HG03442 (cell line): ENCODE data around the gene KIF6.
"Not testable (repeated sequence)": the region's sequence is repeated elsewhere in the genome, so short reads cannot be mapped to it uniquely, and the experiment has no call there.

Experiments
- ATAC-seq: cut with Tn5 transposase; IDR thresholded peaks from one replicate; pipeline ENCODE4 v1.9.1; 2021; ENCODE audit warnings: mild to moderate bottlenecking, moderate library complexity; ENCODE audit not compliant: unreplicated experiment

KIF6 gene

DNA sequence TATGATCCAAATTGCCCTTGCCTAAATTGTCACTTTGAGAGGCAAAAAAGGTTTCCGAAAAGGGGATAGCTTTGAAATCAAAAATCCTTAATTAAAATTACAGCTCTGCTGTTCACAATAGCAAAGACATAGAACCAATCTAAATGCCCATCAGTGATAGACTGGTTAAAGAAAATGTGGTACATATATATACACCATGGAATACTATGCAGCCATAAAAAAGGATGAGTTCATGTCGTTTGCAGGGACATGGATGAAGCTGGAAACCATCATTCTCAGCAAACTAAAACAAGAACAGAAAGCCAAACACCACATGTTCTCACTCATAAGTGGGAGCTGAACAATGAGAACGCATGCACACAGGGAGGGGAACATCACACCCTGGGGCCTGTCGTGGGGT, 1.9 kb downstream of the KIF6 start:
- not testable (repeated sequence) for ATAC-seq

DNA sequence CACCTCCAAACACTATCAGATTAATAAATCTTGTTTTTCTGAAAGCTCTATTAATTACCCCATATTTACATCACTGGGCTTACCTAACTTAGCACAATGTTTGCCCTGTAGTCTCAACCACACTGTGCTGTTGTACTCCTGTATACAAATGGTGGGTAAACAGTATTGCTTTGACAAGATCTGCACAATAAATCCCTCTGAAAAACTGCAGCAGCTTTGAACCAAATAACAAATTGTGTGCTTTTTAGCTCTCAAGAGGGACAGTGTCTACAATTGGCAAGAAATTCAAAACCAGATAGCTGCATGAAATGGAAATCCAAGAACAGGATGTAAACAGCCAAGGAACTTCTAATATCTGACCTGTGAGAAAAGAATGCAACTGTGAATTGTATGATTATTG, 10.4 kb downstream of the KIF6 start:
- no peak for ATAC-seq

DNA sequence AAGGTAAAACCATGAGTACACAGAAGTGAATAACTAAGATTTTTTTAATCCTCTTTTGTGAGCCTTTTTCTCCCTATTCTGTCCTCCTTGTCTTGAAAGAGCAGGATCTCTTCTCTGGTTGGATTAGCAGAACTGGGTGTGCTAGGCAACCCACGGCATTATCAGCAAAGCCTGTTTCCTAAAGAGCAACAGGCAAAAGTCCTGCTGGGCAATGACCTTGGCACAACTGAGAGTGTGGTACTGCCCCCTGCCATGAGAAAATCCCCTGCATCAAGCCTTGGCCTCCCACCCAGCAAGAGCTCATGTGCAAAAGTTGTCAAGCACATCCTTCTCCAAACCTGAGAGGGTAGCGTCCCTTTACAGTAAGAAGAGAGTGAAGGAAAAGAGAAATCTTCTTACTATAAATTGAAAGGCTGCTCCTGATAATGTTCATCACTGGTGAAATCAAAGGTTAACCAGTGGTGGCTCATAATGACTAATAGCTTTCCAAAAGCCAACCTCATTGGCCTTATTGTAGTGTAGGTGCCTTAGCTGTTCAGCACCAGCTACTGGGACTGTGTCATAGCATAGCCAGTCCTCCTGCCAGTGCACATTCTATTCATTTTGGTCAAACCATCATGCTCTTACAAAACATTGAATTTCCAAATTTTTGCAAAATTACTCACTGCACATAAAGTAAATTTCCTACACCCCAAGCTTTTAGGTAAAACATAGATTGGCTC, 17.1 kb downstream of the KIF6 start:
- no peak for ATAC-seq

DNA sequence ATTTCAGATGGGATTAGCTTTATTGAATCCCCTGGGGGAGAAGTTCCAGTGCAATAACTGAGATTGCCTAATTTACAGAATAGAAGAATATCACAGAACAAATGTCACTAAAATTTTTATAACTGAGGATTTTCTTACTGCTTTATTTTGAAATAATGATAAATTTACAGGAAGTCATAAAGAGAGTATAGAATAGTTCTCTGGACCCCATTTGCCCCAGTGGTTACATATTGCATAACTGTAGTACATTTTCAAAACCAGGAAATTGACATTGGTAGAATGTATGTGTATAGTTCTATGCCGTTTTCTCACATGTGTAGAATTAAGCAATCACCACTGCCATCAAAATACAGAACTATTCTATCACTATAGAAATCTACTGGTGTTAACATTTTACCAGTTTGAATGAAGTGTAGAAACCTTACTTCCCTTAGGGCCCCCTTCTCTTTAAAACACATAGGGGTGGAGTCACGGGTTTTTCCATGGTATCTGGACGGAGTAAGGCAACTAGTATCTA, 18.3 kb downstream of the KIF6 start:
- ATAC-seq = no peak

DNA sequence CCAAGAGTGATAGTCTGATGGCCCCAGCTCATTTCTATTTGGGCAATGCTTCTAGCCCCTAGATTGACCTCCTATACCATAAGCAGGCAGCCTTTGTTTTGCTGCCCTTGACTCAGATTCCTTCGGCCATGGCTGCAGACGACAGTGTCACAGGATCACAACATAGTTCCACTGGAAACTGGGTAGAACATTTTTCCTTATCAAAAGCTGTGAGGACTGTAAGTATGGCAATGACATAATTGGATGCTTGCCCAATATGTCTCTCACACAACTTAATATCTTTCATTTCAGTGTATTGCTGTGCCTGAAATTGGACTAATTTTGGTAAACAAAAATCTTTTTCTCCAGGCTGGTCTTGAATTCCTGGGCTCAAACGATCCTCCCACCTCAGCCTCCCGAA, 22.9 kb downstream of the KIF6 start:
- no peak for ATAC-seq

DNA sequence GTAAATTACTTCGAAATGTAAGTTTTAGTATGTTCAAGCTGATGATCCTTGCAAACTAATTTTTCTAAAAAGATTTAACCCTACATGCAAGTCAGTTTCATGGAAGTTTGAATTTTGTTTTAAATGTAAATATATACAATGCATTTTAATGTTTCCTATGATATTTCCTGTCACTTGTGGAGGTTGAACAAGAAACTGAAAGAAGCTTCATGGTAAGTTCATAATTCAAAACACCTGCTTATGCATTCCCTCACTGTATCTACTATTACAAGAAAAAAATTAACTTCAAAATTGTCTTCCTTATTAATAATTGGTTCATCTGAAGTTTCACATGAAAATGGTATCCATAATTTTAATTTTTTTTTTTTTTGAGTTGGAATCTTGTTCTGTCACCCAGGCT, 24.8 kb downstream of the KIF6 start:
- ATAC-seq = no peak

DNA sequence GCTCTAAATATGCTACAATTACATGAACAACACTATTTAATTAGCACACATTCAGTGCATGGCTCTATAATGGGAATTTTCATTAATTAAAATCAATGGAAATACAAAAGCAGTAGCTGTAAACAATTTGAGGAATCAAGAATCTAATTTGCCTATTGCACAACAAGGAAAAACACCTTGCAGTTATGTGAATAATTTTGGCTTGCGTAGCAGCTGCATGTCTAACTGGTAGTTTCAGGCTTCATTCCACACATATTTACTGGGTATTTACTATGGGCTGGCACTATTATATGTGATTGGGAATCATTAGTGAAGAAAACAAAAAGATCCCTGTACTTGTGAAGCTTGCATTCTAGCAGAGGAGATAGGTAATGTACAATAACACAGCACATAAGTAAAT, 26.4 kb downstream of the KIF6 start:
- ATAC-seq = no peak

DNA sequence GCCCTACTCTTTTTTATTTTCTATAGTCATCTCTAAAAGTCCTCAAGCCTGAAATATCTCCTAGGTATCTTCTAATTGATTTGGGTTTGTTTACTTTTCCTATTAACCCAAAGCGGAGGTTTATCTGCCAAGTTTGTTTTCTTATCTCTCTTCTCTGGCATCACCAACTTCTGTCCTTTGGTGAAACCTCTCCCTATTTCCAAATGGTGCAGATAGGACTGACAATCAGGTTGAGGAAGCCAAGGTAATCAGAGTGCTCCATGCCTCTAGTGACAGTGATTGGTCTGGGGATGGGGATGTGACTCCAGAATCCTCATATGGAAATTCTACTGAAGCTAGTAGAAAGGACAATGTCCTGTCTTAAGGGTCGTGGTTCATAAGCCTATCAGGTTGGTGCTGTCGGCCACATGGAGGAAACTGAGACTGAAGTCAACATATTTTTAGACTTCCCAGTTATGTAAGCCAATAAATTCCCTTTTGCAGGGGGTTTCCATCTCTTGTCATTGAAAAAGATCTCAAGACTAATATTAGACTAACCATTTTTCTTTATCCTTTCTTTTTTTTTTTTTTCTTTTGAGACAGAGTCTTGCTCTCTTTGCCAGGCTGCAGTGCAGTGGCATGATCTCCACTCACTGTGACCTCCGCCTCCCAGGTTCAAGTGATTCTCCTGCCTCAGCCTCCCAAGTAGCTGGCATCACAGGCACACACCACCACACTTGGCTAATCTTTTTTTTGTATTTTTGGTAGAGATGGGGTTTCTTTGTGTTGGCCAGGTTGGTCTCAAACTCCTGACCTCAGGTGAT, 28.0 kb downstream of the KIF6 start:
- no peak for ATAC-seq

DNA sequence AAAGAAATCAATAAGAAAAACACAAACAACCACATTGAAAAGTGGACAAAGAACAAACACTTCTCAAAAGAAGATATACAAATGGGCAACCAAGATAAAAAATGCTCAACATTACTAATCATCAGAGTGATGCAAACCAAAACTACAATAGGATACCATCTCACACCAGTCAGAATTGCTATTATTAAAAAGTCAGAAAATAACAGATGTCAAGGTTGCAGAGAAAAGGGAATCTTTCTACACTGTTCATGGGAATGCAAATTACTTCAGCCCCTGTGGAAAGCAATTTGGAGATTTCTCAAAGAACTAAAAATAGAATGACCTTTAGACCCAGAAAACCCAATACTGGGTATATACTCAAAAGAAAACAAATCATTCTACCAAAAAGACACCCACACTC, 29.8 kb downstream of the KIF6 start:
- no peak for ATAC-seq

DNA sequence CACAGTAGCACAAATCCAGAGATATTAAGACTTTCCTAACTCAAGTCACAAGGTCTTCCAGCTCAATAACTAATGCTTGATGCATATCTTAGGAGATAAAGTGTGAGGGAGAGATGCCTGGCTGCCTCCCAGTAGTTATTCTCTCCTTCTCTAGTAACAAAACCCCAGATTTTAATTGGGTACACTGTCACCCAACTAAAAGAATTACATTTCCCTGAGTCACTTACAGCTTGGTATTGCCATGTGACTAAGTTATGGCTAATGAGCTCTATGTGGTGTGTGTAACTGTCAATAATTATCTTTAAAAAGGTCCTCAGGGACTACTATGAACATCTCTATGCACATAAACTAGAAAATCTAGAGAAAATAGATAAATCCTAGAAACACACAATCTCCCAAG, 32.0 kb downstream of the KIF6 start:
- ATAC-seq = no peak

DNA sequence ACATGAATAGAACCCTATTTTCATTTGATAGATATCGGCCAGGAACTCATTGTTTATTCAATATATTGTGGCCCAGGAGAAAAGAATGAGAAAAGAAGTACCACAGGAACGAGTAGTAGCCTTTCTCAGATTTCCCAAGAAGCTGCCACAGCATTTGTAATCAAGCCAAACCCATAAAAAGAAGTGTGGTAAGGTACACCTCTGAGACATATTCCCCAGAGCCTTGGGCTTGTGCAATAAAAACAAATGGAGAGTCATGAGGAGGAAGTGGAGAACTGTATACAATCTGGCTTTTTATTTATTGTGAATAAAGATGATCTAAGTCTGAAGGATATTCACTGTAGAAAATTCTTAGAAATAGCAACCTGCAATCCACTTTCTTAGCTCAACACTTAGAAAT, 36.7 kb downstream of the KIF6 start:
- ATAC-seq = no peak

DNA sequence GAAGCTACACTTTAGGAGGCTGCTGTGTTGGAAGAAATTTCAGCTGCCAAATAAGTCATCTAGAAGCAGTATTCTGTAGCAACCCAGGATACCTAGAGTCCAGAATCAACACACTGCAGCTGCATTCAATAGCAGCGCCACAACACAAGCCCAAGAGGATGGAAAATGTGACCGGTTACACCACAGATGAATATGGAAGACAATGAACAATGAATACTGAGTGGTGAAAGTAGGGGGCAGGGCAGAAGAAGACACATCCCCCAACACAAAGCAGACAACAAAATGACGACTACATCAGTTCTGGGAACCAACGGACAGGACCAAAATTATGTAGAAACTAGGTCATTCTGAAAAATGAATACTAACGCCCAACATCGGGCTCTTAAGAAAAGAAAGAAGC, 38.2 kb downstream of the KIF6 start:
- no peak for ATAC-seq

DNA sequence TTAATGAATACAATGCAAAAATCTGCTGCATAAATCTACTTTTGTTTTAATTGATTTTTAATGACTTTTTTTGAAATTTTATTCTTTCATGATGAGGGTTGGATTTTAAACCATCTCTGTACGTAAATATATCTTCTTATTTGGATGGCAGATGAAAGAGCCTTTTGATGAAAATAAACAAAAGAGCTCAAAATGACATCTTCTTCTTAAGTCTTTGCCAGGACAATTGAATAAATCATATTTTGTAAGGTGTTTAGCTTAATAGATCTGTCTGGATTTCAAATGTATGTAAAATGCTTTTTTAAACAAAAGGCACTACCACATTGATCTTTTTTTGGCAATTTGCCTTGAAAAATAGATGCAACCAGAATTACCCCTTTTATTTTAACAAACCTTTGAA, 39.3 kb downstream of the KIF6 start:
- ATAC-seq = no peak

DNA sequence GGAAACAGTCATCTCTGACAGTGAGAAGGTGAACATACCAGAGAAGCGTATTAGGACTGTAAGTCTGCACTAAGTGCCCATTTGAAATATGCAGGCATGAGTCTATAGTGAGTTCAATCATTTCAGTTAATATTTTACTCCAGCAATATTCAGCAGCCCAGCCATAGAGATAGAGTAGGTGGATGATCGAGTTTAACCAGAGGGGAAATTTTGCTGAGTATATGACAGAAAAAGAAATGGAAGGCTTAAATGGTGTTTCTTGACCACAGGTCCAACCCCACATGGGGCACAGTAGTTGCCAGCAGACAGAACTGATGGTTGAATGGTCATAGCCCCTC, 39.8 kb downstream of the KIF6 start:
- no peak for ATAC-seq

DNA sequence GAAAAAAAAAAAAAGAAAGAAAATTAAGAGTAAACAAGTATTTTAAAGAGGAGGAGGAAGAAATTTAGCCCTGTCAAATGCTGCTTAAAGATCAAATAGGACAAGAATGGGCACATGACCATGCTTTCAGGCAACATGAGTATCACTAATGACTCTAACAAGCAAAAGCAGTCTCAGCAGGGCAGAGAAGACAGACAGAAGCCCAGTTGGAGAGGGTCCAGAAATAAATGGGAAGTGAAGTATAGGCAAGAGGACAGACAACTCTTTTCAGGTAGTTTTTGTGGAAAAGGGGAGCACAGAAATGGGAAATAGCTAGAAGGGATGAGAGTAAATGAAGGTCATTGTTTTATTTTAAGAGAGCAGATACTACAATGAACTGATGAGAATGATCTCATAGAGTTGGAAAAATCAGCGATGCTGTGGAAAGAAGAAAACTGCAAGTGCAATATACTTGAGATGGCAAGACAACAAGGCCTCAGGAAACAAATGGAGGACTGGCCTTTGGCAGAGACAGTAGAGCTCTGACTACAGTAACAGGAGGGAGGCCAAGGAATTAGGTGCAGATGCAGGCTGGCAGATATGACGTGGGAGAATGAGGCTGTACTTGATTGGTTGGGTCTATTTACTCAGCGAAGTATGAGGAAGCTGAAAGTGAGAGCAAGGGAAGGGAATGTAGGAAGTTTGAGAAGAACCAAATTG, 40.3 kb downstream of the KIF6 start:
- ATAC-seq = no peak

DNA sequence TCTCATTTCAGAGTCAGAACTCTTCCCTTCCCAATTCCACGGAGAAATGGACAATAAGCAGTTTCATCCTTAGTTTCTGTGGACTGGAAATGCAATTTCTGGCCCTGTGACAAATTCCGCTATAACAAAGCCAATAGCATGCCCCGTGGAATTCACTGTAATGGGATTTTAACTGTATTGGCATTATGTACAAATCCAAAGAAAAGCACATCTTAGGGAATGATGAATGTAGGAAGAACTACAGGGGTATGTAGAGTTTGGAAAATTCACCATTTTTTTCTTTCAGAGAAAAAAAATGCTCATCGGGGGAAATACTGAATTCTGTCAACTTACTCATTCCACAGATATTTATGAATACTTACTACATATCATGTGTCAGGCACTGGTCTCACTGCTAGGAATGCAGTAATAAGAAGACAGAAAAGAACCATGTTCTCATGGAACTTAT, 43.5 kb downstream of the KIF6 start:
- no peak for ATAC-seq

DNA sequence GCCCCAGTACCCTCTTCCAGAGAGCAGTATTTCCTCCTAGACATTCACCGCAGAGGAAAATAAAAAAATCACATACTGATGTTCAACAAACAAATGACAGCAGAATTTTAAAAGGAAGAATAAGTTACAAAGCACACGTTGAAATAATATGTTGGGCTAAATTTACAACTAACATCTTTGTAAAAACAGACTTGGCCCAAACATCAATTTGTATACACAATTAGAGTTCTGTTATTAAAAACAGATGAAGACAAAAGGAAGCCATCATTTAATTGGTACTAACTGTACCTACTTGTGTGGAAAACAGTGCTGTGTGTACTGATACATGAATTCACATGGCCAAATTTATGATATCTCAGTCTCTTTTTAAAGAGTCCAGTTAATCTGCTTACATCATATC, 46.3 kb downstream of the KIF6 start:
- ATAC-seq = no peak

DNA sequence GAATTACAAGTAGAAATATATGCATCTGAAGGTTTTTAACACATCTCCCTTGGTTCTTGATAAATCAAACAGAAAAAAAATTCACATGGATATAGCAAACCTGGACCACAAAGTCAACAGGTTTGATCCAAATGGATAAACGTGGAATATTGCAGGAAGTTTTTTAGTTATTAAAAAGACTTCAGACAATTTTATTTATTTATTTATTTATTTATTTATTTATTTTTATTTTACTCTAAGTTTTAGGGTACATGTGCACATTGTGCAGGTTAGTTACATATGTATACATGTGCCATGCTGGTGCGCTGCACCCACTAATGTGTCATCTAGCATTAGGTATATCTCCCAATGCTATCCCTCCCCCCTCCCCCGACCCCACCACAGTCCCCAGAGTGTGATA, 47.9 kb downstream of the KIF6 start:
- ATAC-seq = not testable (repeated sequence)

DNA sequence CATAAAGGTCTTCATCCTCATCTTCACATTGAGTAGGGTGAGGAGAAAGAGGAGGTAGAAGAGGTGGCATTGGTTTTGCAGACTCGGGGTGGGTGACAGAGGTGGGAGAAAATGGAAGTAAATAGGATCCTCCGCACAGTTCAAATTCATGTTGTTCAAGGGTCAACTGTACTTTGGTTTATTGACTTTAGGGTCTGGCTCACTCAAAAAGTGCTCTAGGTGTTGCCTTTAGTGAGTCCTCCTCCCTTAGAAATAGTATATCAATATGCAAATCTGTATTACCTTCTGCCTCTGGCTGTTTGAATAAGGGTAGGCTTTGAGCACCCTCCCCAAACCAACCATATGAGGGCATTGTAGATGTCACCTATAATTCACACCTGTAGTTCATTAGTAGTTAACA, 54.7 kb downstream of the KIF6 start:
- ATAC-seq = no peak

DNA sequence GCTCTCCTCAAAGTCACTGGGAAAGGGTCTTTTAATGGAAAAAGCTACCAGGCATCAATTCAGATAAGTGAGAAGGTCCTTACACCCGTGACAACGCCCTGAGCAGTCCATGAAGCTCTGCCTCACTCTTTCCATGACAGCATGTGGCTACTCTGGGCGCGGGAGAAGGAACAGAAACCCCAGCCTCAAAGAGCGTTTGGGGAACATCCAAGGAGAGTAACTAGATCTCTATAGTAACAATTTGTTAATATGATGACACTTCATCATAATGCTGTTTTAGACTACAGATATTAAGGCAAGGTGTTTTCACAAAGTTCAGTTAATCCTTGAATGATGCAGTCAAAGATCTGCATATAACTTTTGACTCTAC, 55.2 kb downstream of the KIF6 start:
- no peak for ATAC-seq

DNA sequence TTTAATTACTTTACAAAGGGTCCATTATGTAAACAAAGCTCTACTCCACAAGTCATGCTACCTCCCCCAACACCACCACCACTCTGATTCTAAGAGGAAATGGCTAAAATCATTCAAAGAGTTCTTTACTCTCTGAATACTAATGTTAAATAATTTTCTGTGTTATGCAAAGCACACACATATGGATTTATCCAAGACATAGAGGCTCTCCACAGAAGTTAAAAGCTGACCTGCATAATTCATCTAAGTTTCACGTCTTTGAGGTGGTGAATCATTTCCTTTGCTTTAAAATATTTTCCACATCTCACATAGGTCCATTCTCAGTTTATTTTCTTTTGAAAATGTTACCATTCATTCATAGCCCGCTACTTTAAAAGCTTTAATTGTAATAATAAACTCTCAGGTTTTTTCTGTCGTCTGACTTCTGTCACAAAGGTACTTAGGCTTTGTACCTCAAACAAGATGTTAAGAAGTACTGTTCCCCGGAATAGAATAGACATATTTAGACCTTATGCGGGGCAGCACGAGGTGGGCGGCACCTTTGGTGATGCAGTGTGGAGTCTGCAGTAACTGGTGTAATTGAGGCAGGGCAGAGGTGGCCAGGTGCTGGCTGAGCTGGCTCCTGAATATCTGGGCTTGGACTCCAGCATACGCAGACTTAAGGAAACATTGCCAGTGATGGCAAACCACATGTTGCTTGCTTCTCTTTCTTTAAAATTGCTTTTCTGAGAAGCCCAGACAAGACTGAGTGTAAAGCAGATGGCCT, 55.8 kb downstream of the KIF6 start:
- ATAC-seq = no peak
